Neural cell (in vitro differentiated cells): ENCODE measurements around the gene TRMO. TPM values are rescaled to one million over a fixed set of nuclear protein-coding genes. Genes with fewer than 3 reads are reported as not detected.

Source experiments
- H2AFZ ChIP-seq: fragments of 200-600, 300-800 bp; sonication (generic), shearing (Covaris generic); 2 replicates; pipeline ENCODE4 v1.6.0; 2014; ENCODE audit warnings: low read depth, mild to moderate bottlenecking, antibody characterized with exemption, low read length, moderate library complexity
- H3F3A ChIP-seq: fragments of 200-600 bp; shearing (Covaris generic); 2 replicates; pipeline ENCODE4 v1.6.1; 2016; ENCODE audit warnings: mild to moderate bottlenecking, moderate library complexity, mixed read lengths, antibody characterized with exemption, low read length; ENCODE audit not compliant: insufficient read depth, poor library complexity, severe bottlenecking
- H3K27ac ChIP-seq: fragments of 200-600, 300-800 bp; sonication (generic), shearing (Covaris generic); 2 replicates; pipeline ENCODE4 v1.5.1; 2014; ENCODE audit warnings: mild to moderate bottlenecking, low read length, moderate library complexity
- H3K27me3 ChIP-seq: fragments of 300-800, 200-600 bp; sonication (generic), shearing (Covaris generic); 2 replicates; pipeline ENCODE4 v1.6.0; 2014; ENCODE audit warnings: mild to moderate bottlenecking, low read depth, low read length, moderate library complexity; ENCODE audit not compliant: insufficient read depth
- H3K36me3 ChIP-seq: fragments of 300-800, 200-600 bp; sonication (generic), shearing (Covaris generic); 2 replicates; pipeline ENCODE4 v1.5.1; 2014; ENCODE audit warnings: mild to moderate bottlenecking, antibody characterized with exemption, low read length, moderate library complexity; ENCODE audit not compliant: insufficient read depth
- H3K4me2 ChIP-seq: fragments of 300-800, 200-600 bp; sonication (generic), shearing (Covaris generic); 2 replicates; pipeline ENCODE4 v1.6.0; 2014; ENCODE audit warnings: mild to moderate bottlenecking, low read length
- H3K4me3 ChIP-seq: fragments of 300-800, 200-600 bp; sonication (generic), shearing (Covaris generic); 2 replicates; pipeline ENCODE4 v1.5.1; 2014; ENCODE audit warnings: mild to moderate bottlenecking, low read length, moderate library complexity
- H3K79me2 ChIP-seq: fragments of 200-600 bp; shearing (Covaris generic); replicated peaks from 2 replicates; pipeline ENCODE4 v1.6.0; 2014; ENCODE audit warnings: mild to moderate bottlenecking, low read length, moderate library complexity; ENCODE audit not compliant: insufficient read depth
- H3K9ac ChIP-seq: fragments of 300-800, 200-600 bp; sonication (generic), shearing (Covaris generic); 2 replicates; pipeline ENCODE4 v1.6.1; 2016; ENCODE audit warnings: mild to moderate bottlenecking, low read length, mixed read lengths
- H3K9me2 ChIP-seq: fragments of 200-600 bp; shearing (Covaris generic); 2 replicates; pipeline ENCODE4 v1.6.1; 2016; ENCODE audit warnings: mild to moderate bottlenecking, low read length, mixed read lengths; ENCODE audit not compliant: insufficient read depth
- H3K9me3 ChIP-seq: fragments of 200-600, 300-800 bp; sonication (generic), shearing (Covaris generic); 2 replicates; pipeline ENCODE4 v1.6.1; 2016; ENCODE audit warnings: mild to moderate bottlenecking, mixed run types, low read length, moderate library complexity, mixed read lengths
- H4K20me1 ChIP-seq: fragments of 200-600 bp; shearing (Covaris generic); 2 replicates; pipeline ENCODE4 v1.6.1; 2016; ENCODE audit warnings: mild to moderate bottlenecking, mixed run types; ENCODE audit not compliant: insufficient read depth
- CTCF ChIP-seq: fragments of 450-650 bp; IDR thresholded peaks from 2 replicates; pipeline ENCODE4 v1.5.1; 2014; ENCODE audit warnings: antibody characterized with exemption, mild to moderate bottlenecking, moderate library complexity; ENCODE audit not compliant: poor library complexity, severe bottlenecking
- EP300 ChIP-seq: fragments of 450-650 bp; conservative IDR thresholded peaks from 2 replicates; pipeline ENCODE4 v1.6.1; 2014; ENCODE audit warnings: antibody characterized with exemption, mild to moderate bottlenecking, moderate library complexity; ENCODE audit not compliant: poor library complexity, severe bottlenecking
- EZH2 ChIP-seq: fragments of 200-600, 300-800 bp; shearing (Covaris generic), sonication (generic); IDR thresholded peaks from 2 replicates; pipeline ENCODE4 v1.6.1; 2014; ENCODE audit warnings: antibody characterized with exemption, low read length, borderline replicate concordance, mild to moderate bottlenecking; ENCODE audit not compliant: insufficient read depth, poor library complexity, severe bottlenecking
- MXI1 ChIP-seq: fragments of 450-650 bp; conservative IDR thresholded peaks from 2 replicates; pipeline ENCODE4 v1.6.1; 2014; ENCODE audit warnings: antibody characterized with exemption, mild to moderate bottlenecking; ENCODE audit not compliant: poor library complexity, severe bottlenecking
- POLR2AphosphoS5 ChIP-seq: IDR thresholded peaks from 2 replicates; pipeline ENCODE4 v1.6.1; 2012
- RAD21 ChIP-seq: fragments of 450-650 bp; conservative IDR thresholded peaks from 2 replicates; pipeline ENCODE4 v1.6.1; 2014; ENCODE audit warnings: antibody characterized with exemption, mild to moderate bottlenecking, moderate library complexity
- REST ChIP-seq: IDR thresholded peaks from 2 replicates; pipeline ENCODE4 v1.6.1; 2012; ENCODE audit warnings: borderline replicate concordance
- SMC3 ChIP-seq: fragments of 450-650 bp; conservative IDR thresholded peaks from 2 replicates; pipeline ENCODE4 v1.6.1; 2014; ENCODE audit warnings: antibody characterized with exemption, mild to moderate bottlenecking, moderate library complexity; ENCODE audit not compliant: poor library complexity
- TAF1 ChIP-seq: IDR thresholded peaks from 2 replicates; pipeline ENCODE4 v1.6.1; 2012; ENCODE audit warnings: low read depth
- polyA plus RNA-seq: library from polyadenylated mRNA; depleted of rRNA; stranded (reverse); fragments of >200 nt; gene quantifications from 2 replicates; pipeline ENCODE4 v1.2.3, GENCODE V29; 2014

The TRMO gene
- polyA plus RNA-seq, 1 donor from 2014 or later, result 15.4 TPM

GRCh38 chr9:97875111-97875510 is 47.2 kb downstream of the TRMO start:
- TF ChIP-seq CTCF (no peak), POLR2AphosphoS5 (no peak), TAF1 (no peak), SMC3 (no peak), EZH2 (no peak)
- H3K9me3 ChIP-seq, result no peaks in the 10 kb centered on the region

GRCh38 chr9:97874624-97875023 is 47.7 kb downstream of the TRMO start:
- H2AFZ ChIP-seq, result no peak overlapping the region
- no peaks in the 10 kb centered on the region for H3F3A ChIP-seq
- TF ChIP-seq MXI1, result no peak
- TF ChIP-seq REST, result no peak
- TF ChIP-seq POLR2AphosphoS5, result no peak
- no peak for TF ChIP-seq EP300
- no peak for TF ChIP-seq SMC3
- no peaks in the 10 kb centered on the region for H4K20me1 ChIP-seq
- no peaks in the 10 kb centered on the region for H3K27me3 ChIP-seq
- H3K9me3 ChIP-seq, result no peaks in the 10 kb centered on the region
- no peak overlapping the region for H3K27ac ChIP-seq
- H3K4me2 ChIP-seq, result no peak overlapping the region
- H3K9me2 ChIP-seq, result no peaks in the 10 kb centered on the region
- H3K36me3 ChIP-seq, result no peaks in the 10 kb centered on the region
- no peaks in the 10 kb centered on the region for H3K79me2 ChIP-seq
- no peak overlapping the region for H3K9ac ChIP-seq
- no peak overlapping the region for H3K4me3 ChIP-seq

More at GRCh38 chr9:97875111-97875510, 47.2 kb downstream of the TRMO start:
- H3K9ac ChIP-seq, result no peak overlapping the region
- no peaks in the 10 kb centered on the region for H3K27me3 ChIP-seq
- no peaks in the 10 kb centered on the region for H3K79me2 ChIP-seq
- no peak overlapping the region for H3K27ac ChIP-seq
- no peaks in the 10 kb centered on the region for H3K9me2 ChIP-seq
- no peak overlapping the region for H3K4me2 ChIP-seq
- no peak overlapping the region for H2AFZ ChIP-seq
- no peak overlapping the region for H3K4me3 ChIP-seq
- no peaks in the 10 kb centered on the region for H3K36me3 ChIP-seq
- H3F3A ChIP-seq, result no peaks in the 10 kb centered on the region
- H4K20me1 ChIP-seq, result no peaks in the 10 kb centered on the region

- no peaks in the 10 kb centered on the region for H4K20me1 ChIP-seq
- H3K79me2 ChIP-seq, result no peaks in the 10 kb centered on the region
- H3K9me3 ChIP-seq, result no peaks in the 10 kb centered on the region
- H3K4me3 ChIP-seq, result no peak overlapping the region
- no peaks in the 10 kb centered on the region for H3K36me3 ChIP-seq
- H3K9ac ChIP-seq, result no peak overlapping the region
- no peaks in the 10 kb centered on the region for H3K9me2 ChIP-seq
- H3F3A ChIP-seq, result no peaks in the 10 kb centered on the region
- H3K27ac ChIP-seq, result no peak overlapping the region
- TF ChIP-seq REST (no peak), EZH2 (no peak), CTCF (no peak), SMC3 (no peak), TAF1 (no peak), MXI1 (no peak), RAD21 (no peak), EP300 (no peak), POLR2AphosphoS5 (no peak)
- no peaks in the 10 kb centered on the region for H3K27me3 ChIP-seq
- no peak overlapping the region for H3K4me2 ChIP-seq
- no peak overlapping the region for H2AFZ ChIP-seq
Observed at GRCh38 chr9:97873882-97874281, 48.4 kb downstream of the TRMO start.
